Fibroblast of villous mesenchyme (primary cell): ENCODE measurements around the gene CSTPP1. TPM values are rescaled to one million over a fixed set of nuclear protein-coding genes. Genes with fewer than 3 reads are reported as not detected.
A peak's percentile ranks its signal among the peaks of the same experiment; 100 is the strongest.

Source experiments
- DNase-seq: peaks from one replicate; pipeline ENCODE4 v3.0.0-alpha.2; 2010; ENCODE audit warnings: low read depth
- H3K4me3 ChIP-seq: 2 replicates; pipeline ENCODE4 v1.5.1; 2011; ENCODE audit warnings: low read depth, mild to moderate bottlenecking, low read length
- total RNA-seq: library from RNA; depleted of rRNA; stranded (reverse); fragments of >200 nt; gene quantifications from 2 replicates; pipeline ENCODE4 v1.2.3, GENCODE V29; 2012
- TF ChIP-seq, protein P1 (sequence below): IDR thresholded peaks from 2 replicates; pipeline ENCODE4 v1.5.1; 2012; ENCODE audit warnings: low read depth, mild to moderate bottlenecking, low read length; ENCODE audit not compliant: insufficient read depth

Gene CSTPP1
- total RNA-seq, 1 donor: 30.2 TPM

DNA sequence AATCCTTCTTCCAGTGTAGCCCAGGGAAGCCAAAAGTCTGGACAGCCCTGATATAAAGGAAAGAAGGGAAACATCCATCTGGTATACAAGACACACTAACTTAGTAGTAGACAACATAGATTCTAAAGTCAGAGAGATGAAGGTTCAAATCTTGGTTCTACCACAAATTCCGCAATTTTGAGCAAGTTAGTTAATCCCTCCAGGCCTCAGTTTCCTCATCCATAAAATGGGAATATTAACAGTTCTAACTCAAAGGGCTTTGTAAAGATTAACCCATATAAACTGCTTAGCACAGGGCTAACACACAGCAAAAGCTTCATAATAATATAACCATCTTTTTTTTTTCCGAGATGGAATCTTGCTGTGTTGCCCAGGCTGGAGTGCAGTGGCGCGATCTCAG is 29.0 kb upstream of the CSTPP1 start:
- H3K4me3 ChIP-seq: no peak overlapping the region
- TF ChIP-seq, protein P1, sequence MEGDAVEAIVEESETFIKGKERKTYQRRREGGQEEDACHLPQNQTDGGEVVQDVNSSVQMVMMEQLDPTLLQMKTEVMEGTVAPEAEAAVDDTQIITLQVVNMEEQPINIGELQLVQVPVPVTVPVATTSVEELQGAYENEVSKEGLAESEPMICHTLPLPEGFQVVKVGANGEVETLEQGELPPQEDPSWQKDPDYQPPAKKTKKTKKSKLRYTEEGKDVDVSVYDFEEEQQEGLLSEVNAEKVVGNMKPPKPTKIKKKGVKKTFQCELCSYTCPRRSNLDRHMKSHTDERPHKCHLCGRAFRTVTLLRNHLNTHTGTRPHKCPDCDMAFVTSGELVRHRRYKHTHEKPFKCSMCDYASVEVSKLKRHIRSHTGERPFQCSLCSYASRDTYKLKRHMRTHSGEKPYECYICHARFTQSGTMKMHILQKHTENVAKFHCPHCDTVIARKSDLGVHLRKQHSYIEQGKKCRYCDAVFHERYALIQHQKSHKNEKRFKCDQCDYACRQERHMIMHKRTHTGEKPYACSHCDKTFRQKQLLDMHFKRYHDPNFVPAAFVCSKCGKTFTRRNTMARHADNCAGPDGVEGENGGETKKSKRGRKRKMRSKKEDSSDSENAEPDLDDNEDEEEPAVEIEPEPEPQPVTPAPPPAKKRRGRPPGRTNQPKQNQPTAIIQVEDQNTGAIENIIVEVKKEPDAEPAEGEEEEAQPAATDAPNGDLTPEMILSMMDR: no peak
- no peak for DNase-seq

DNA sequence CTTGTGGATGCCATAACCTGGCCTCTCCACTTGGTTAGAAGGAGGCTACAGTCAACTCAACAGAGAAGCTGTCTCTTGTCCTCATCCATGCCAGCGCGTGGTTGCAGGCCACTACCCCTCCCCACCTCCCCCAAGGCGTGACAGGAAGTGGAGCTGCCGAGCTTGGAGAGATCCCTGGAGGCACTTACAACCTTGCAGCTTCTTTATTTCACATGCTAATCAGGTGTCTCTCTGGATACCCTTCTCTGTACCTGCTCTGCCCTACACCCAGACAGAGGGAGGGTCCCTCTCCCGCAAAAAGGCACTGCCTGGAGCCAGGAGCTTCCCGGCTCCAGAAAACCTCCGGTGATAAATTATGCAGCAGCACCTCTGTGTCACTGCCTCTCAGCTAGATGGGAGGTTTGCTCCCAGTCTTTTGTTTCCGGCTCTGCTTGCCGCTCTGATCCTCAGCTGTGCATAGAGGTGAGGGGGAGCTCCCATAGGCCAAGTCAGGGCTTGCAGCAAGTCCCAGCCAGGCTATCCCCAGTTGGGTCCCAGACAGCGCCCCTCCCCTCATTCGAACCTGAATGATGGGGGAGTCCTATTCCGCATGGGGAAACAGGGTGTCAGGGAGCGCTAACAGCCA is 23.9 kb upstream of the CSTPP1 start:
- no peak overlapping the region for H3K4me3 ChIP-seq
- no peak for DNase-seq
- TF ChIP-seq, protein P1: no peak

DNA sequence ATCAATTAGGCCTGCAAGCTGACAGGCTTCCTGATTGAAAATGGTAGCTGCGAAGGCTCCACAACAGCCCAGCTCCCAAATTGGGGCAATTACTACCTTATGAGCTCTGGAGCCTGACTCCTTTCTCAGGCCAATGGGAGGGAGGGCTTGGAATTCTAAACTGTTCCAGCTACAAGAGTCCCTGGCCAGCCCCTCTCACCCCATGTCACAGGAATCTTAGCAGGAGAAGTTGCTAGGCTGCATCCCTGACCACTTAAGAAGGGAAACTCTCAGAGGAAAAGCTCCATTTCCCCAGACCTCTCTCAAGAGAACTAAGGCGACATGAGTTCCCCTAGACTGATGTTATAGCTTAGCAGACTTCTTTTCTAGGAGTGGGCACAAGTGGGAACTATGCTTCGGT is 23.1 kb upstream of the CSTPP1 start:
- H3K4me3 ChIP-seq: no peak overlapping the region
- TF ChIP-seq, protein P1: no peak
- DNase-seq: no peak

DNA sequence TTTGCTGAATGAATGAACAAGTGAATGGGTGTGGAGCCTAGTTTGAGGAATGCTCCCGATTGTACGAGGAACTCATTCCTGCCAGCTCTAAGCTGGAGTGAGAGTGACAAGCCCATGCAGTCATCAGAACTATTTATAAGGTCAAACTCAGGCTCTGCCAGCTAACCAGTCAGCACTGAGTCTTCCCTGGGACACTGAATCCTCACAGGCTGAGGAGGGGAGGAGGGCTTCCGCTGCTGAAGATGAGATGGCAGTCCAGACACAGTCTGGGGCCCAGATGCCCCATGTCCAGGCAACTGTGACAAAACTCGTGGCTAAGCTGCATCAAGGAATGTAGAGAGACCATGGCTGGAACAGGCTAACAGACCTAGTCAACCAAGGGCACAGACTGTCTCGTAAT is 22.2 kb upstream of the CSTPP1 start:
- TF ChIP-seq, protein P1: no peak
- no peak overlapping the region for H3K4me3 ChIP-seq
- DNase-seq: no peak

DNA sequence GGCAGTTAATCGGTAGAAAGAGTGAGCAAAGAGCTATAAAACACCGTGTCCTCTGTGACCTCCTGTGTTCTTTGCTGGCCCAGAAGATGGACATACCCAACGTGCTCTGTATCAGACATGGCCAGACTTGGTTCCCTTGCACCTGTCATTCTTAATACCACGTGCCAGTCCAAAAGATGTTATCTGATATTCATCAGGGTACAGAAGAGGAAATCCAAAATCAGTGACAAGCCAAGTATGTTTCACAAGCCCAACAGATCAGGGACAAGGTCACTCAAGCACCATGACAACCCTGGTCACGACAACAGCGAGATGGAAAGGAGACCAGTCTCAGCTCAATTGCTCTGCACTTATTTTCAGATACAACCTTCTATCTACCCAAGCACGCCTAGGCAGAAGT is 21.7 kb upstream of the CSTPP1 start:
- TF ChIP-seq, protein P1: no peak
- no peak overlapping the region for H3K4me3 ChIP-seq
- DNase-seq: no peak

DNA sequence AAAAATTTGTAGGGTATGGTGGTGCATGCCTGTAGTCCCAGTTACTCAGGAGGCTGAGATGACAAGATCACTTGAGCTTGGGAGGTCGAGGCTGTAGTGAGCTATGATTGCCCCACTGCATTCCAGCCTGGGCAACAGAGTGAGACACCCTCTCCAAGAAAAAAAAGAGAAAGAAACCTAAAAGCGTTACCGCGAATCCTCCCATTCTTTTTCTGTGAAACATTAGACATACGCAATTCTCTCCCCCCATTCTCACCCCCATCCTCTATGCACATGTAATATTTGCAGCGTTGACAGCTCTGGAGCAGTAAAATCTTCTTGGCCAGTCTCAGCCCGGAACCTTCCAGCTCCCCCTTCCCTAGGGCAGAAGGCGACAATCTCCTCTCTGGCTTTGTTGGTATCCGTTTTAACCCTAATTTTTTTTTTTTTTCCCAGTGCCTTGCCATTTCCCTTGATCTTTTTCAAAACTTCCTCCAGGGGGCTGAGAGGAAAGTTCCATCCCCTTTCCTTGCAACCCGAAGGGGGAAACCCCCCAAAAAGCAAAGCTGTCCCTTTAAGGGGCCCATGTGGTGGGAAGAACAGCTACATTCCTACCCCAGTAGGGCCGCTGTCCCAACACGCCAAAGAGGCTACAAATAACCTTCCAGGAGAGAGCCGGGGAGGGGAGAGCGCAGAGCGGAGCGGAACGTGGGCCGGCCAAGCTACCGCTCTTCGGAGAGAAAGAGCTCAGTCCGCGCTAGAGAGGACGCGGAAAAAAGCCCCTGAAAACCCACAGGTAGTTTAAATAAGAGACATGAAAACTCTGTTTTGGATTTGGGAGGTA is 20.1 kb upstream of the CSTPP1 start:
- peak; percentile 74 for DNase-seq
- TF ChIP-seq, protein P1: peak; percentile 48
- peak overlapping the region; percentile 72 for H3K4me3 ChIP-seq
